HG03520 (cell line): ENCODE measurements around the gene FBXO42.
A peak's percentile ranks its signal among the peaks of the same experiment; 100 is the strongest.

ENCODE experiments used
- ATAC-seq: cut with Tn5 transposase; IDR thresholded peaks from one replicate; pipeline ENCODE4 v1.9.1; 2021; ENCODE audit warnings: mild to moderate bottlenecking, moderate library complexity; ENCODE audit not compliant: unreplicated experiment

FBXO42 gene

GRCh38 chr1:16206547-16207317, 145.5 kb downstream of the FBXO42 start:
- peak; percentile 56 for ATAC-seq

GRCh38 chr1:16205891-16206546, 146.3 kb downstream of the FBXO42 start:
- ATAC-seq, result no peak

DNA sequence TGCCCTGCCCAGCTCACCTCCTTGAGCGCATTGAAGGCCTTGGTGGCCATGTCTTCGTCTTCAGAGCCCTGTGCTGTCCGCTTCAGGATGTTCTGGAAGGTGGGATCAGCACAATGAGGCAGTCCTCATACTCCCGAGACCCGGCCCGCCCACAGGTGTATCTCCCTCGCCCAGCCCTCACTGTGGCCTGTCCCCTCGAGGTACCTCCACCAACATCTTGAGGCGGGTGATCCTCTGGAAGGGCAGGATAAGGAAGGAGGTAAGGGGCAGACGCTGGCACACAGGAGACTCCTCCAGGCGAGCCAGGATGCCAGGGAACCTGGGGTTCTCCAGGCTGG, 147.0 kb downstream of the FBXO42 start:
- no peak for ATAC-seq

GRCh38 chr1:16204634-16205333, 147.5 kb downstream of the FBXO42 start:
- ATAC-seq, result no peak

- no peak for ATAC-seq
Observed at GRCh38 chr1:16204216-16204615, 148.1 kb downstream of the FBXO42 start.

DNA sequence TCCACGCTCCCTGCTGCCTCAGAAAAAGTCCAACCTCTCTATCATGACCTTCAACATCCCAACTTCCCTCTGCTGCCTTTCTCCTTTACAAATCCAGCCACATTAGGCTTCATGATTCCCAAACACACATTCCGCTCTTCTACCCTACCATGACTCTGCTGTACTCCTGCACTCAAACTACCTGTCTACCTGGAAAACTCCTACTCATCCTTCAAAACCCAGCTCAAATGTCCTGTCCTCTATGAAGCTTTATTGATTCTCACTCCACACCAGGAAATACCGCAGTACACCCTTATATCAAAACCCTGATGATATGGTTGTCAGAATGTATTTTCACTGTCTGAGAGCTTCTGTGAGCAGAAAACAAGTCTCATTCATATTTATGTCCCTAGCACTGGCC, 148.7 kb downstream of the FBXO42 start:
- ATAC-seq, result no peak

DNA sequence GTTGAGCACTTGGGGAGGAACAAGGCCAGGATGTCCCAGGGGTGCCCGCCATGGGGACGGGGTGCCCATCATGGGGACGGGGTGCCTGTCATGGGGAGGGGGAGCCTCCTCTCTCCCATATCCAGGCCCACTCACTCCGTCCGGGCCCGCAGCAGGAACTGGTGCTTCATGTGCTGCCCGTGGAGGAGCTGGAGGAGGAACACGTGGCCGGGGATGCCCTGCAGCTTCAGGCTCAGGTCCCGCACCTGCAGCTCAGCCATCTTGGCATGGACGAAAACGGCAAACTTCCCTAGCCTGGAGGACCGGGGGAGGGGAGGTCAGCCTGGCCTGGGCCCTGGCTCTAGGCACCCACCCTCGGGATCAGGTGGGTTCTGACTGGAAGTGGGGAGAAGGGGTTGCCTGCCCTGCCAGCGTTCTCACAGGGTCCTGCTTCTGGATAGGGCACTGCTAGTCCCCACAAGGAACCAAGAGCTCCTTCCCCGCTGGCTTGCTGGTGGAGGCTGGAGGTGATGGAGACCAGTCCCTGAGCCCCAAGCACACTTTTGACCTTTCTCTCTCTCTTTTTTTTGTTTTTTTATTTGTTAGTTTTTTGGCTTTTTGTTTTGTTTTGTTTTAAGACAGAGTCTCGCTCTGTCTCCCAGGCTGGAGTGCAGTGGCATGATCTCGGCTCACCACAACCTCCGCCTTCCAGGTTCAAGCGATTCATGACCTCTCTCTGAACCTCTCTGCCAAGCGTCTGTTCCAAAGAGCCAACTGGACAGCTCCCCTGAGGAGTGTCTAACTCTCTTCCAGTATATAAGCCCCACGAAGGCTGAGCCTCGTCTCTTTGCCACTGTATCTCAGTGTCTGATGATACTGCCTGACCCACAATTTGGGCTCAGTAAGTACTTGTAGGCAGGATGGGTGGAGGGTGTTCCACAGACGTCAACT, 149.7 kb downstream of the FBXO42 start:
- no peak for ATAC-seq

DNA sequence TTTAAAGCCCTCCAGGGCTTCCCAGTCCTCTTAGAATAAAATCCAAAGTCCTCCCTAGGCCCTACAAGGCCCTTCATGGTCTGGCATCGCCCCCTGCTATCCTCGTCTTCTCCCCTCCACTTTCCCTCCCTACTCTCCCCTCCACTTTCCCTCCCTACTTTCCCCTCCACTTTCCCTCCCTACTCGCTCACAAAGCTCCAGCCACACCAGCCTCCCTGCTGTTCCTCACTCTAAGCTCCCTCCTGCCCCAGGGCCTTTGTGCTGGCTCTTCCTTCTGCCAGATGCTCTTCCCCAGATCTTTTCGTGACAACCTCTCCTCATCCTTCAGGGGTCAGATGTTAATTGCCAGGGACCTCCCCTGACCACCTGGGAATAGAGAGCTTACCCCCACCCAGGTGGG, 152.6 kb downstream of the FBXO42 start:
- ATAC-seq, result no peak

- ATAC-seq, result no peak
Observed at GRCh38 chr1:16199157-16199501, 153.2 kb downstream of the FBXO42 start.

- no peak for ATAC-seq
Observed at GRCh38 chr1:16198444-16199156, 153.7 kb downstream of the FBXO42 start.

DNA sequence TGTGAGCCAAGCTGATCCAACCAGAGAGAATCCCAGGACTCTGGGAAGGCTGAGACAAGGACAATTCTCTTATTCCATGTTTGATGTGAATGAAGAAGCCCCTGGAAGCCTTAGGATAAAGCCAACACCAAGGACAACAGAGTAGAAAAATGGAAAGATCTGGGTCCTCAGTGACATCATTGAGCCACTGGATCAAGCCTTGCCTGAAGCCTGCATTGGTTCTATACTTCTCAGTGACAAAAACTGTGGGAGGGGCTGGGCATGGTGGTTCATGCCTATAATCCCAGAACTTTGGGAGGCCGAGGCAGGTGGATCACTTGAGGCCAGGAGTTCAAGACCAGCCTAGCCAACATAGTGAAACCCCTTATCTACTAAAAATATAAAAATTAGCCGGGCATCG, 155.4 kb downstream of the FBXO42 start:
- no peak for ATAC-seq
